GM12878 (cell line): ENCODE results near the gene MAST4. TPM values are rescaled to one million over a fixed set of nuclear protein-coding genes. Genes with fewer than 3 reads are reported as not detected.

Source experiments
- ATF3 ChIP-seq: IDR thresholded peaks from 2 replicates; pipeline ENCODE4 v1.6.1; 2011; ENCODE audit warnings: low read depth, mild to moderate bottlenecking, low read length, moderate library complexity, borderline replicate concordance; ENCODE audit errors: extremely low read depth
- BACH1 ChIP-seq: fragments of 450-650 bp; IDR thresholded peaks from 2 replicates; pipeline ENCODE4 v1.6.1; 2017; ENCODE audit warnings: mild to moderate bottlenecking, borderline replicate concordance
- BRCA1 ChIP-seq: IDR thresholded peaks from 2 replicates; pipeline ENCODE4 v1.6.1; 2011; ENCODE audit warnings: low read depth, low read length, improper control_type of control experiment
- CHD2 ChIP-seq: IDR thresholded peaks from 2 replicates; pipeline ENCODE4 v1.6.1; 2011; ENCODE audit warnings: low read depth, low read length, improper control_type of control experiment, borderline replicate concordance
- CREM ChIP-seq: IDR thresholded peaks from 2 replicates; pipeline ENCODE4 v1.6.1; 2014; ENCODE audit warnings: antibody characterized with exemption, low read depth
- DPF2 ChIP-seq: fragments of 450-650 bp; IDR thresholded peaks from 2 replicates; pipeline ENCODE4 v1.6.1; 2017; ENCODE audit warnings: mild to moderate bottlenecking
- IKZF2 ChIP-seq, 2 experiments: fragments of 450-650 bp; IDR thresholded peaks; 2 replicates each; pipeline ENCODE4 v1.6.1; 2017; ENCODE audit warnings: mild to moderate bottlenecking in 2 of 2, moderate library complexity in 2 of 2
- IRF5 ChIP-seq: fragments of 450-650 bp; IDR thresholded peaks from 2 replicates; pipeline ENCODE4 v1.6.1; 2017; ENCODE audit warnings: borderline replicate concordance
- MEF2B ChIP-seq: fragments of 450-650 bp; IDR thresholded peaks from 2 replicates; pipeline ENCODE4 v1.6.1; 2018; ENCODE audit warnings: mild to moderate bottlenecking, moderate library complexity; ENCODE audit not compliant: partially characterized antibody, poor library complexity, severe bottlenecking
- MYC ChIP-seq: IDR thresholded peaks from 2 replicates; pipeline ENCODE4 v1.6.1; 2011; ENCODE audit warnings: mild to moderate bottlenecking, low read length, moderate library complexity, inconsistent platforms; ENCODE audit not compliant: insufficient read depth, insufficient replicate concordance, insufficient read length, severe bottlenecking
- PKNOX1 ChIP-seq: fragments of 450-650 bp; IDR thresholded peaks from 2 replicates; pipeline ENCODE4 v1.6.1; 2016; ENCODE audit warnings: mild to moderate bottlenecking
- RCOR1 ChIP-seq: conservative IDR thresholded peaks from 2 replicates; pipeline ENCODE4 v1.6.1; 2012; ENCODE audit warnings: low read depth, low read length, improper control_type of control experiment
- SPI1 ChIP-seq: IDR thresholded peaks from 2 replicates; pipeline ENCODE4 v1.6.1; 2011; ENCODE audit warnings: low read depth, mild to moderate bottlenecking, low read length, moderate library complexity, borderline replicate concordance; ENCODE audit not compliant: insufficient read depth
- polyA plus RNA-seq, 11 experiments: library from polyadenylated mRNA; depleted of rRNA in 4 of 11; unstranded in 6 of 11; stranded (reverse) in 5 of 11; fragments of >200 nt; fragmentation: Nextera tagmentation in 4 of 11; fragmentation: Illumina TruSeq in 1 of 11; extraction: Ambion mirVana in 4 of 11; extraction: Trizol in 1 of 11; gene quantifications; 1 replicate in 1 of 11; 2 replicates in 10 of 11; pipeline versions ENCODE4 v1.2.1 to v1.2.3, GENCODE V29; 2011 to 2016; ENCODE audit warnings: inconsistent platforms in 2 of 11, missing spikeins in 2 of 11, low read depth in 1 of 11
- total RNA-seq, 4 experiments: library from RNA; depleted of rRNA in 3 of 4; stranded (reverse); fragments of >200 nt in 3 of 4; fragmentation: Illumina TruSeq in 1 of 4; extraction: Trizol in 1 of 4; gene quantifications; 2 replicates each; pipeline versions ENCODE4 v1.2.1 to v1.2.3, GENCODE V29; 2013 to 2021
- TF ChIP-seq, protein P1 (sequence below): fragments of 450-650 bp; IDR thresholded peaks from 2 replicates; pipeline ENCODE4 v1.6.1; 2018; ENCODE audit warnings: borderline replicate concordance, mild to moderate bottlenecking; ENCODE audit not compliant: partially characterized antibody
- TF ChIP-seq, protein P2 (sequence below): fragments of 150-350 bp; IDR thresholded peaks from 2 replicates; pipeline ENCODE4 v1.6.1; 2016; ENCODE audit warnings: low read depth, low read length
- TF ChIP-seq, protein P3 (sequence below): fragments of 450-650 bp; formaldehyde crosslinking; IDR thresholded peaks from 2 replicates; pipeline ENCODE4 v1.5.0; 2022; ENCODE audit warnings: mild to moderate bottlenecking, missing genetic modification characterization

MAST4 gene
- total and polyA plus RNA-seq, 10 of the 15 experiments (the other 5 are each of a cell fraction or from before 2014, with no cell fraction given), result 0.02 to 1.6 (median 0.29) TPM; not detected in 1

DNA sequence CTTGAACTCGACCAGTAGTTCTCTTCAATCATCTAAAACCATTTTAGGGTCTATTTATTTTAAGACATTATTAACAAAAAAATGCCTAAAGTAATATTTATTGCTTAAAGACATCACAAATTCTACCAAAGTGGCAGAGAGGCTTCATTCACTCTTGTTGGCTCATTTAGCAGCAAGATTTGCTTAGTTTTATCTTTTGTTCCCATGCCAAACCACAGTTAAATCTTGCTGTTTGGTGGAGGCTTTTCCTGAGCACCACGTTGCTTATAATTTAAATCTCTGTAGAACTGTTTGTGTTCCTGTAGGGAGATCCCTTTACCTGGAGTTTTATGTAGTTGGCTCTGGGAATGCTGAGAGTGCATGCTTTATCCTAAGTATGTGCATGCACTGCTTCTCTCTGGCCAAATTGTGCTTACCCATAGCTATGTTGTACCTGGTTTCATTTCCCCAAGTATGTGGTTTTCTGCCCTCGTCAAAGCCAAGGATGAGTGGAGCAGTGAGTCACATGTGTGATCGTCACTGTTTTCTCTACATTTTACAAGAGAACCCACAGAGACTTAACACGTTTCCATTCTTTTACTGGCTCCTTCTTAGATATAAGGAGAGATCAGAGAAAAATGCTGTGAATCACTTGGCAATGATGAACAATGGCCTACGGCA lies 42.1 kb upstream of the MAST4 start (continued):
- TF ChIP-seq PKNOX1, result no peak
- TF ChIP-seq MYC, result no peak
- TF ChIP-seq, protein P1, sequence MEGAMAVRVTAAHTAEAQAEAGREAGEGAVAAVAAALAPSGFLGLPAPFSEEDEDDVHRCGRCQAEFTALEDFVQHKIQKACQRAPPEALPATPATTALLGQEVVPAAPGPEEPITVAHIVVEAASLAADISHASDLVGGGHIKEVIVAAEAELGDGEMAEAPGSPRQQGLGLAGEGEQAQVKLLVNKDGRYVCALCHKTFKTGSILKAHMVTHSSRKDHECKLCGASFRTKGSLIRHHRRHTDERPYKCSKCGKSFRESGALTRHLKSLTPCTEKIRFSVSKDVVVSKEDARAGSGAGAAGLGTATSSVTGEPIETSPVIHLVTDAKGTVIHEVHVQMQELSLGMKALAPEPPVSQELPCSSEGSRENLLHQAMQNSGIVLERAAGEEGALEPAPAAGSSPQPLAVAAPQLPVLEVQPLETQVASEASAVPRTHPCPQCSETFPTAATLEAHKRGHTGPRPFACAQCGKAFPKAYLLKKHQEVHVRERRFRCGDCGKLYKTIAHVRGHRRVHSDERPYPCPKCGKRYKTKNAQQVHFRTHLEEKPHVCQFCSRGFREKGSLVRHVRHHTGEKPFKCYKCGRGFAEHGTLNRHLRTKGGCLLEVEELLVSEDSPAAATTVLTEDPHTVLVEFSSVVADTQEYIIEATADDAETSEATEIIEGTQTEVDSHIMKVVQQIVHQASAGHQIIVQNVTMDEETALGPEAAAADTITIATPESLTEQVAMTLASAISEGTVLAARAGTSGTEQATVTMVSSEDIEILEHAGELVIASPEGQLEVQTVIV, result no peak
- no peak for TF ChIP-seq MEF2B
- TF ChIP-seq IKZF2 (IDR thresholded peaks at IDR 0.05), result peak; percentile 83 to 86
- no peak for TF ChIP-seq IRF5
- TF ChIP-seq SPI1, result peak; percentile 97
- no peak for TF ChIP-seq BRCA1
- 0 out of 2 replicates have a peak, but pooled peaks have one; percentile 10 for TF ChIP-seq ATF3
- TF ChIP-seq DPF2, result peak; percentile 86; the same call in 1 of the 2 replicates
- TF ChIP-seq CHD2, result peak; percentile 55; the same call in 1 of the 2 replicates
- no peak for TF ChIP-seq BACH1
- no peak for TF ChIP-seq RCOR1
- TF ChIP-seq, protein P2, sequence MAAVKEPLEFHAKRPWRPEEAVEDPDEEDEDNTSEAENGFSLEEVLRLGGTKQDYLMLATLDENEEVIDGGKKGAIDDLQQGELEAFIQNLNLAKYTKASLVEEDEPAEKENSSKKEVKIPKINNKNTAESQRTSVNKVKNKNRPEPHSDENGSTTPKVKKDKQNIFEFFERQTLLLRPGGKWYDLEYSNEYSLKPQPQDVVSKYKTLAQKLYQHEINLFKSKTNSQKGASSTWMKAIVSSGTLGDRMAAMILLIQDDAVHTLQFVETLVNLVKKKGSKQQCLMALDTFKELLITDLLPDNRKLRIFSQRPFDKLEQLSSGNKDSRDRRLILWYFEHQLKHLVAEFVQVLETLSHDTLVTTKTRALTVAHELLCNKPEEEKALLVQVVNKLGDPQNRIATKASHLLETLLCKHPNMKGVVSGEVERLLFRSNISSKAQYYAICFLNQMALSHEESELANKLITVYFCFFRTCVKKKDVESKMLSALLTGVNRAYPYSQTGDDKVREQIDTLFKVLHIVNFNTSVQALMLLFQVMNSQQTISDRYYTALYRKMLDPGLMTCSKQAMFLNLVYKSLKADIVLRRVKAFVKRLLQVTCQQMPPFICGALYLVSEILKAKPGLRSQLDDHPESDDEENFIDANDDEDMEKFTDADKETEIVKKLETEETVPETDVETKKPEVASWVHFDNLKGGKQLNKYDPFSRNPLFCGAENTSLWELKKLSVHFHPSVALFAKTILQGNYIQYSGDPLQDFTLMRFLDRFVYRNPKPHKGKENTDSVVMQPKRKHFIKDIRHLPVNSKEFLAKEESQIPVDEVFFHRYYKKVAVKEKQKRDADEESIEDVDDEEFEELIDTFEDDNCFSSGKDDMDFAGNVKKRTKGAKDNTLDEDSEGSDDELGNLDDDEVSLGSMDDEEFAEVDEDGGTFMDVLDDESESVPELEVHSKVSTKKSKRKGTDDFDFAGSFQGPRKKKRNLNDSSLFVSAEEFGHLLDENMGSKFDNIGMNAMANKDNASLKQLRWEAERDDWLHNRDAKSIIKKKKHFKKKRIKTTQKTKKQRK, result no peak
- peak; percentile 73 for TF ChIP-seq CREM
- TF ChIP-seq, protein P3, sequence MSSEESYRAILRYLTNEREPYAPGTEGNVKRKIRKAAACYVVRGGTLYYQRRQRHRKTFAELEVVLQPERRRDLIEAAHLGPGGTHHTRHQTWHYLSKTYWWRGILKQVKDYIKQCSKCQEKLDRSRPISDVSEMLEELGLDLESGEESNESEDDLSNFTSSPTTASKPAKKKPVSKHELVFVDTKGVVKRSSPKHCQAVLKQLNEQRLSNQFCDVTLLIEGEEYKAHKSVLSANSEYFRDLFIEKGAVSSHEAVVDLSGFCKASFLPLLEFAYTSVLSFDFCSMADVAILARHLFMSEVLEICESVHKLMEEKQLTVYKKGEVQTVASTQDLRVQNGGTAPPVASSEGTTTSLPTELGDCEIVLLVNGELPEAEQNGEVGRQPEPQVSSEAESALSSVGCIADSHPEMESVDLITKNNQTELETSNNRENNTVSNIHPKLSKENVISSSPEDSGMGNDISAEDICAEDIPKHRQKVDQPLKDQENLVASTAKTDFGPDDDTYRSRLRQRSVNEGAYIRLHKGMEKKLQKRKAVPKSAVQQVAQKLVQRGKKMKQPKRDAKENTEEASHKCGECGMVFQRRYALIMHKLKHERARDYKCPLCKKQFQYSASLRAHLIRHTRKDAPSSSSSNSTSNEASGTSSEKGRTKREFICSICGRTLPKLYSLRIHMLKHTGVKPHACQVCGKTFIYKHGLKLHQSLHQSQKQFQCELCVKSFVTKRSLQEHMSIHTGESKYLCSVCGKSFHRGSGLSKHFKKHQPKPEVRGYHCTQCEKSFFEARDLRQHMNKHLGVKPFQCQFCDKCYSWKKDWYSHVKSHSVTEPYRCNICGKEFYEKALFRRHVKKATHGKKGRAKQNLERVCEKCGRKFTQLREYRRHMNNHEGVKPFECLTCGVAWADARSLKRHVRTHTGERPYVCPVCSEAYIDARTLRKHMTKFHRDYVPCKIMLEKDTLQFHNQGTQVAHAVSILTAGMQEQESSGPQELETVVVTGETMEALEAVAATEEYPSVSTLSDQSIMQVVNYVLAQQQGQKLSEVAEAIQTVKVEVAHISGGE, result no peak
